H1 (cell line): ENCODE results near the gene DPP10. TPM values are rescaled to one million over a fixed set of nuclear protein-coding genes. Genes with fewer than 3 reads are reported as not detected.

Source experiments
- CTCF ChIA-PET: fragments of 300-600 bp; sonication (Branson Sonifier 250); formaldehyde crosslinking; loops from one replicate; lab custom pipeline; 2021; ENCODE audit not compliant: partially characterized antibody; lab: Charles Lee
- POLR2A ChIA-PET: fragments of 300-600 bp; sonication (Branson Sonifier 250); formaldehyde crosslinking; loops from one replicate; lab custom pipeline; 2021; ENCODE audit warnings: inconsistent platforms; ENCODE audit not compliant: partially characterized antibody; lab: Charles Lee
- DNase-seq, 2 experiments: peaks; one replicate each; pipeline versions ENCODE4 v3.0.0 to v3.0.0-alpha.2; 2010 to 2022; ENCODE audit warnings: low spot score in 2 of 2, low read depth in 1 of 2, mixed read lengths in 1 of 2
- FAIRE-seq: peaks from 2 replicates; lab custom pipeline; 2011; peaks lifted over from hg19 to GRCh38; lab: Jason Lieb, UNC
- H2AFZ ChIP-seq: 2 replicates; pipeline ENCODE4 v1.8.1; 2012; ENCODE audit warnings: low read length, inconsistent platforms
- H2AK5ac ChIP-seq: 2 replicates; pipeline ENCODE4 v1.6.1; 2013; ENCODE audit warnings: low read depth, low read length
- H2BK120ac ChIP-seq: replicated peaks from 2 replicates; pipeline ENCODE3; 2013; ENCODE audit warnings: low read depth, low read length, inconsistent platforms
- H2BK12ac ChIP-seq: 2 replicates; pipeline ENCODE4 v1.6.1; 2013; ENCODE audit warnings: low read depth, low read length
- H2BK15ac ChIP-seq: 2 replicates; pipeline ENCODE4 v1.6.1; 2013; ENCODE audit warnings: low read length
- H2BK20ac ChIP-seq: 2 replicates; pipeline ENCODE4 v1.6.1; 2013; ENCODE audit warnings: low read length
- H2BK5ac ChIP-seq: 2 replicates; pipeline ENCODE4 v1.6.1; 2013; ENCODE audit warnings: low read depth, low read length
- H3K14ac ChIP-seq: 2 replicates; pipeline ENCODE4 v1.6.1; 2013; ENCODE audit warnings: inconsistent platforms; ENCODE audit not compliant: insufficient read length
- H3K18ac ChIP-seq: 2 replicates; pipeline ENCODE4 v1.6.1; 2013; ENCODE audit warnings: low read length; ENCODE audit errors: extremely low read depth
- H3K23ac ChIP-seq: 2 replicates; pipeline ENCODE4 v1.6.1; 2013; ENCODE audit warnings: inconsistent platforms; ENCODE audit not compliant: insufficient read length
- H3K23me2 ChIP-seq: 2 replicates; pipeline ENCODE4 v1.6.1; 2013; ENCODE audit warnings: low read depth, low read length
- H3K27ac ChIP-seq: 2 replicates; pipeline ENCODE4 v1.6.1; 2011; ENCODE audit warnings: low read depth, low read length, inconsistent platforms
- H3K27me3 ChIP-seq, 4 experiments: replicated peaks in 1 of 4; 1 replicate in 1 of 4; 2 replicates in 3 of 4; pipeline versions ENCODE4 v1.6.1 to v1.8.1; 2011 to 2013; ENCODE audit warnings: low read length in 3 of 4, mild to moderate bottlenecking in 3 of 4, inconsistent platforms in 2 of 4, mixed read lengths in 2 of 4, moderate library complexity in 1 of 4; ENCODE audit not compliant: control insufficient read depth in 3 of 4, insufficient read depth in 3 of 4; ENCODE audit errors: extremely low read depth in 1 of 4
- H3K36me3 ChIP-seq, 4 experiments: 2 replicates each; pipeline versions ENCODE4 v1.6.1 to v1.8.1; 2011 to 2013; ENCODE audit warnings: mild to moderate bottlenecking in 4 of 4, low read length in 3 of 4, moderate library complexity in 2 of 4, control low read depth in 1 of 4, inconsistent platforms in 1 of 4; ENCODE audit not compliant: insufficient read depth in 4 of 4, control insufficient read depth in 2 of 4
- H3K4ac ChIP-seq: replicated peaks from 2 replicates; pipeline ENCODE3; 2013; ENCODE audit warnings: low read length, low read depth, mixed read lengths, inconsistent platforms; ENCODE audit not compliant: insufficient read length
- H3K4me1 ChIP-seq, 4 experiments: replicated peaks in 1 of 4; 1 replicate in 1 of 4; 2 replicates in 3 of 4; pipeline versions ENCODE4 v1.6.1 to v1.8.1; 2011 to 2013; ENCODE audit warnings: low read length in 3 of 4, inconsistent platforms in 2 of 4, mixed read lengths in 1 of 4; ENCODE audit not compliant: insufficient read depth in 4 of 4, control insufficient read depth in 3 of 4
- H3K4me2 ChIP-seq, 2 experiments: 2 replicates each; pipeline versions ENCODE4 v1.6.1 to v1.8.1; 2011 to 2013; ENCODE audit warnings: low read depth in 2 of 2, low read length in 2 of 2, control low read depth in 1 of 2, inconsistent platforms in 1 of 2, mild to moderate bottlenecking in 1 of 2; ENCODE audit not compliant: insufficient read depth in 1 of 2
- H3K4me3 ChIP-seq, 4 experiments: fragments of 200-600, 300-600 bp in 1 of 4; sonication (generic), shearing (Covaris generic), sonication (Bioruptor Twin) in 1 of 4; 2 replicates each; pipeline versions ENCODE4 v1.5.1 to v1.8.1; 2011 to 2016; ENCODE audit warnings: low read length in 4 of 4, low read depth in 3 of 4, control low read depth in 2 of 4, inconsistent platforms in 2 of 4, mild to moderate bottlenecking in 2 of 4, mixed read lengths in 1 of 4, moderate library complexity in 1 of 4; ENCODE audit not compliant: insufficient read depth in 2 of 4; ENCODE audit errors: extremely low read depth in 1 of 4
- H3K56ac ChIP-seq: replicated peaks from 2 replicates; pipeline ENCODE3; 2013; ENCODE audit warnings: low read depth, mild to moderate bottlenecking, mixed read lengths, low read length, inconsistent platforms; ENCODE audit not compliant: insufficient read length
- H3K79me1 ChIP-seq: 2 replicates; pipeline ENCODE4 v1.6.1; 2013; ENCODE audit warnings: low read depth, low read length, control low read depth
- H3K79me2 ChIP-seq, 2 experiments: 2 replicates each; pipeline versions ENCODE4 v1.6.1 to v1.8.1; 2012 to 2013; ENCODE audit warnings: low read length in 2 of 2, mild to moderate bottlenecking in 2 of 2, inconsistent platforms in 1 of 2; ENCODE audit not compliant: insufficient read depth in 2 of 2, control insufficient read depth in 1 of 2
- H3K9ac ChIP-seq, 4 experiments: replicated peaks in 1 of 4; 1 replicate in 1 of 4; 2 replicates in 3 of 4; pipeline versions ENCODE4 v1.6.1 to v1.8.1; 2011 to 2013; ENCODE audit warnings: low read depth in 3 of 4, low read length in 3 of 4, control low read depth in 2 of 4, mild to moderate bottlenecking in 2 of 4, moderate library complexity in 2 of 4, inconsistent platforms in 1 of 4; ENCODE audit errors: extremely low read depth in 1 of 4
- H3K9me3 ChIP-seq, 2 experiments: 2 replicates each; pipeline versions ENCODE4 v1.6.1 to v1.8.1; 2012 to 2013; ENCODE audit warnings: mild to moderate bottlenecking in 2 of 2, moderate library complexity in 2 of 2, control low read depth in 1 of 2, inconsistent platforms in 1 of 2, low read depth in 1 of 2, low read length in 1 of 2, mixed read lengths in 1 of 2; ENCODE audit not compliant: insufficient read depth in 2 of 2
- H4K20me1 ChIP-seq, 2 experiments: replicated peaks in 1 of 2; 2 replicates each; pipeline versions ENCODE3 to v1.8.1; 2011 to 2013; ENCODE audit warnings: inconsistent platforms in 2 of 2, low read length in 2 of 2, mild to moderate bottlenecking in 1 of 2; ENCODE audit not compliant: insufficient read depth in 2 of 2, control insufficient read depth in 1 of 2
- H4K5ac ChIP-seq: 2 replicates; pipeline ENCODE4 v1.6.1; 2013; ENCODE audit warnings: low read length, low read depth, mixed read lengths, inconsistent platforms; ENCODE audit not compliant: insufficient read length
- H4K8ac ChIP-seq: 2 replicates; pipeline ENCODE4 v1.8.0; 2013; ENCODE audit warnings: mild to moderate bottlenecking, moderate library complexity, low read length, inconsistent platforms; ENCODE audit not compliant: insufficient read depth; ENCODE audit errors: extremely low read depth
- H4K91ac ChIP-seq: replicated peaks from 2 replicates; pipeline ENCODE3; 2013; ENCODE audit warnings: low read length, mixed read lengths, inconsistent platforms; ENCODE audit not compliant: insufficient read length
- BRCA1 ChIP-seq: IDR thresholded peaks from 2 replicates; pipeline ENCODE4 v1.6.1; 2012; ENCODE audit warnings: low read depth, low read length, improper control_type of control experiment
- CREB1 ChIP-seq: IDR thresholded peaks from 2 replicates; pipeline ENCODE4 v1.6.1; 2012; ENCODE audit warnings: inconsistent platforms
- GABPA ChIP-seq: IDR thresholded peaks from 2 replicates; pipeline ENCODE4 v1.6.1; 2011; ENCODE audit warnings: mild to moderate bottlenecking, low read length, moderate library complexity, borderline replicate concordance; ENCODE audit not compliant: insufficient read depth
- HDAC2 ChIP-seq, 2 experiments: fragments of 300-600 bp in 1 of 2; sonication (generic) in 1 of 2; IDR thresholded peaks; 2 replicates each; pipeline ENCODE4 v1.6.1; 2011 to 2012; ENCODE audit warnings: low read depth in 2 of 2, low read length in 2 of 2, mild to moderate bottlenecking in 2 of 2, moderate library complexity in 2 of 2, borderline replicate concordance in 1 of 2, inconsistent platforms in 1 of 2
- JUND ChIP-seq: IDR thresholded peaks from 2 replicates; pipeline ENCODE4 v1.6.1; 2011; ENCODE audit warnings: mild to moderate bottlenecking, improper control_type of control experiment, low read length
- RXRA ChIP-seq: IDR thresholded peaks from 2 replicates; pipeline ENCODE4 v1.6.1; 2011; ENCODE audit warnings: low read depth, mild to moderate bottlenecking, low read length, moderate library complexity; ENCODE audit not compliant: insufficient read depth
- SIX5 ChIP-seq: IDR thresholded peaks from 2 replicates; pipeline ENCODE4 v1.6.1; 2011; ENCODE audit warnings: mild to moderate bottlenecking, low read depth, low read length
- TCF12 ChIP-seq: IDR thresholded peaks from 2 replicates; pipeline ENCODE4 v1.6.1; 2011; ENCODE audit warnings: low read depth, mild to moderate bottlenecking, low read length
- WGBS, 2 experiments: shearing (Covaris generic) in 1 of 2; methylation state at CpG; one replicate each; pipeline versions ENCODE4 v1.1.6 to v1.1.7; 2013 to 2015; ENCODE audit warnings: low lambda C conversion rate in 2 of 2, mixed read lengths in 2 of 2, inconsistent platforms in 1 of 2, low coverage in 1 of 2, missing lambda C conversion rate in 1 of 2; ENCODE audit not compliant: insufficient replicate concordance in 2 of 2, insufficient coverage in 1 of 2, insufficient read length in 1 of 2; ENCODE audit errors: extremely low coverage in 1 of 2, missing lambda C conversion rate in 1 of 2; 5-methylcytosine and 5-hydroxymethylcytosine counted together
- polyA plus RNA-seq, 7 experiments: library from polyadenylated mRNA; depleted of rRNA in 3 of 7; stranded (reverse) in 5 of 7; unstranded in 2 of 7; fragments of >200 nt in 5 of 7; fragments of 200-250 nt in 2 of 7; gene quantifications; 1 replicate in 5 of 7; 2 replicates in 1 of 7; 4 replicates in 1 of 7; pipeline versions ENCODE4 v1.2.1 to v1.2.3, GENCODE V29; 2011 to 2013; ENCODE audit warnings: missing spikeins in 2 of 7, mixed read lengths in 2 of 7
- total RNA-seq: library from RNA; stranded (reverse); fragmentation: NEBNext Ultra II Directional; extraction: Animal tissue kit (Norgen Biotek cat#: 25700); gene quantifications from 2 replicates; pipeline ENCODE4 v1.2.1, GENCODE V29; 2021

Gene DPP10
- total and polyA plus RNA-seq, 2 of the 8 experiments (the other 6 are each of a cell fraction or from before 2014, with no cell fraction given): 3.3 to 7.2 TPM

DNA sequence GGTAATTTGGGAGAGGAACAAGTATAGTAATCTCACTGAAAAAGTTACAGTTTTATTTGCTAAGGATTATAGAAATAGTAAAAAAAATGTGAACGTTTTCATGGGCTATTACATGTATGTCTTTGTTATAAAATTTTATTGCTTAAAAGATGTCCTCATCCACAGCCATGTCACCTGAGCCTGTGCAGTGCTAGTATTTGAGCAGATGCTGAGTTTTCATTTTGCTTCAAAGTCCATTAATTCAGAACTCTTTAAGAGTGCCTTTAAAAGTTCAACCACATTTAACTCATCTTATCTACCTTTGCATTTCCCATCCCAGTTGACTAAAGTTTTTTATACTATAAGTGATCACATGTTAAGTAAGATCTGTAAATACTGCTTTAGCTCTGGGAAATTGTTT is 52.6 kb downstream of the DPP10 start:
- Histone ChIP-seq H3K36me3 (no peaks in the 10 kb centered on the region), H3K23ac (no peak overlapping the region), H4K91ac (no peak overlapping the region), H2BK120ac (no peak overlapping the region), H3K4ac (no peak overlapping the region), H3K79me2 (no peaks in the 10 kb centered on the region), H4K8ac (no peak overlapping the region), H2BK12ac (no peak overlapping the region), H3K4me2 (no peak overlapping the region), H3K56ac (no peak overlapping the region), H3K18ac (no peak overlapping the region), H2AK5ac (no peak overlapping the region), H3K9me3 (no peaks in the 10 kb centered on the region; a peak in 1 of 4 replicates), H2BK20ac (no peak overlapping the region), H2AFZ (no peak overlapping the region), H3K27ac (no peak overlapping the region), H2BK15ac (no peak overlapping the region), H4K5ac (no peak overlapping the region), H3K27me3 (no peaks in the 10 kb centered on the region), H4K20me1 (no peaks in the 10 kb centered on the region), H3K23me2 (no peaks in the 10 kb centered on the region), H3K79me1 (no peaks in the 10 kb centered on the region), H3K4me1 (no peaks in the 10 kb centered on the region), H3K4me3 (no peak overlapping the region), H3K9ac (no peak overlapping the region), H3K14ac (no peak overlapping the region), H2BK5ac (no peak overlapping the region)
- DNase-seq: no peak
- TF ChIP-seq BRCA1 (no peak), RXRA (no peak), GABPA (no peak), TCF12 (no peak), SIX5 (no peak), JUND (no peak), HDAC2 (IDR thresholded peaks at IDR 0.05; ENCODE audit: borderline replicate concordance in 1 of 2, low read depth in 2 of 2, low read length in 2 of 2) (no peak), CREB1 (no peak)
- ChIA-PET POLR2A (no interaction called here), CTCF (no interaction called here)
- 86 to 100% methylated on average over 1 of the region's 1 CpG for WGBS, 2 experiments
- FAIRE-seq: no peak
